ENCODE measurements around the gene FRMD6. TPM values are rescaled to one million over a fixed set of nuclear protein-coding genes. Genes with fewer than 3 reads are reported as not detected.
"Not testable (repeated sequence)": the region's sequence is repeated elsewhere in the genome, so short reads cannot be mapped to it uniquely, and the experiment has no call there.

FRMD6 gene
- polyA plus RNA-seq, 4 donors: 0.45 to 6.2 (median 3.2) TPM

DNA sequence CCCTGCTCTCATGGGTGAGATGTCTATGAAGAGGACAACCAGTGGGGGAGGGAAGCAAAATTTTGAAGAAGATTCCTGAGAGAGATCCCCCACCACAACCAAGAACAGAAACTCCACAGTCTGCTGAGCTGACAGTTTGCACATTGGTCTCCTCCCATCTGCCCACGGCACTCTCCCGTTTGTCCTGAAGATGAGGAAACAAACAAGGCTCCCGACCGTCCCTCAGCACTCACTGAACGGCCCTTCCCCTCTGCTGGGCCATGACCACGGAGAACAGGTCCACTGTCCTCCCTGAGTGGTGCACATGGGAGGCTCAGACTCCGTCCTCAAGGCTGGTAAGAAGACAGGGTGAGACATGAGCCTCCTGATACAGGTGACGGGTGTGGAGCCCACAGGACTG lies 114.9 kb downstream of the FRMD6 start:
- not testable (repeated sequence) for FAIRE-seq; H3K36me3 ChIP-seq (ENCODE audit: control insufficient read depth in 3 of 3, insufficient read depth in 2 of 3, low read depth in 1 of 3, low read length in 3 of 3); H3K27me3 ChIP-seq (ENCODE audit: control insufficient read depth in 3 of 3, insufficient read depth in 3 of 3, low read length in 3 of 3); H3K9me3 ChIP-seq (ENCODE audit: control insufficient read depth in 2 of 2, insufficient read depth in 1 of 2, low read depth in 1 of 2, low read length in 1 of 2); H3K4me1 ChIP-seq (ENCODE audit: control insufficient read depth in 3 of 3, insufficient read depth in 2 of 3, low read depth in 1 of 3, low read length in 2 of 3); H3K27ac ChIP-seq (ENCODE audit: low read depth in 1 of 3, low read length in 2 of 3); DNase-seq; H3K4me3 ChIP-seq (ENCODE audit: low read depth in 1 of 3, low read length in 3 of 3)
- 32 to 52% (median 44%) methylated on average over 8 of the region's 8 CpGs for WGBS, 3 donors

DNA sequence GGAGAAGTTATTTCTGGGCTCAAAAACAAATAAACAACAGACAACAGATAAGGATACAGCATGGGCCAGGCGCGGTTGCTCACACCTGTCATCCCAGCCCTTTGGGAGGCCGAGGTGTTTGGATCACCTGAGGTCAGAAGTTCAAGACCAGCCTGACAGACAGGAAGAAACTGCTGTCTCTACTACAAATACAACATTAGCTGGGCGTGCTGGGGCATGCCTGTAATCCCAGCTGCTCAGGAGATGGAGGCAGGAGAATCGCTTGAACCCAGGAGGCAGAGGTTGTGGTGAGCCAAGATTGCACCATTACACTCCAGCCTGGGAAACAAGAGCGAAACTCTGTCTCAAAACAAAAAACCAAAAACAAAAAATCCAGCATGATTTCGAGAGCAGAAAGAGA lies 117.6 kb downstream of the FRMD6 start:
- not testable (repeated sequence) for FAIRE-seq; H3K27ac ChIP-seq (ENCODE audit: low read depth in 1 of 3, low read length in 2 of 3); DNase-seq; H3K4me1 ChIP-seq (ENCODE audit: control insufficient read depth in 3 of 3, insufficient read depth in 2 of 3, low read depth in 1 of 3, low read length in 2 of 3); H3K4me3 ChIP-seq (ENCODE audit: low read depth in 1 of 3, low read length in 3 of 3); H3K27me3 ChIP-seq (ENCODE audit: control insufficient read depth in 3 of 3, insufficient read depth in 3 of 3, low read length in 3 of 3); H3K9me3 ChIP-seq (ENCODE audit: control insufficient read depth in 2 of 2, insufficient read depth in 1 of 2, low read depth in 1 of 2, low read length in 1 of 2); H3K36me3 ChIP-seq (ENCODE audit: control insufficient read depth in 3 of 3, insufficient read depth in 2 of 3, low read depth in 1 of 3, low read length in 3 of 3)
- WGBS, 3 donors: 61 to 78% (median 65%) methylated on average over 7 of the region's 7 CpGs

DNA sequence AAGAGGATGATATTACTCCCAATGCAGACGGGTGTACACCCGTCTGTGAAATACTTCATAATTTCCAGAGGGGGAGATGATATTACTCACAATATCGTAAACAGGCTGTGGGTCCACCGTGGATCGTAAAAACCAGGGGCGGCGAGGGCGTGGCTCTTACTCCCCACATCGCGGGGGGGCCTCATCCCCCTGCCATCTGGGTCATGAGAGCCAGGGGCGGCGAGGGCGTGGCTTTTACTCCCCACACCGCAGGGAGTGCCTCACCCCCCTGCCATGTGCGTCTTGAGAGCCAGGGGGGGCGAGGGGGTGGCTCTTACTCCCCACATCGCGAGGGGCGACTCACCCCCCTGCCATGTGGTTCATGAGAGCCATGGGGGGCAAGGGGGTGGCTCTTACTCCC lies 122.5 kb downstream of the FRMD6 start:
- no peak overlapping the region for H3K4me3 ChIP-seq (ENCODE audit: low read depth in 1 of 3, low read length in 3 of 3)
- WGBS, 3 donors: 25 to 76% (median 65%) methylated on average over 18 to 19 of the region's 19 CpGs
- DNase-seq: no peak
- no peaks in the 10 kb centered on the region for H3K9me3 ChIP-seq (ENCODE audit: control insufficient read depth in 2 of 2, insufficient read depth in 1 of 2, low read depth in 1 of 2, low read length in 1 of 2)
- no peaks in the 10 kb centered on the region for H3K36me3 ChIP-seq (ENCODE audit: control insufficient read depth in 3 of 3, insufficient read depth in 2 of 3, low read depth in 1 of 3, low read length in 3 of 3)
- FAIRE-seq: no peak
- peaks cover 0 to 2% (median 0%) of the 10 kb centered on the region in 3 donors for H3K27me3 ChIP-seq (ENCODE audit: control insufficient read depth in 3 of 3, insufficient read depth in 3 of 3, low read length in 3 of 3)
- no peaks in the 10 kb centered on the region for H3K4me1 ChIP-seq (ENCODE audit: control insufficient read depth in 3 of 3, insufficient read depth in 2 of 3, low read depth in 1 of 3, low read length in 2 of 3)
- H3K27ac ChIP-seq (ENCODE audit: low read depth in 1 of 3, low read length in 2 of 3): no peak overlapping the region

DNA sequence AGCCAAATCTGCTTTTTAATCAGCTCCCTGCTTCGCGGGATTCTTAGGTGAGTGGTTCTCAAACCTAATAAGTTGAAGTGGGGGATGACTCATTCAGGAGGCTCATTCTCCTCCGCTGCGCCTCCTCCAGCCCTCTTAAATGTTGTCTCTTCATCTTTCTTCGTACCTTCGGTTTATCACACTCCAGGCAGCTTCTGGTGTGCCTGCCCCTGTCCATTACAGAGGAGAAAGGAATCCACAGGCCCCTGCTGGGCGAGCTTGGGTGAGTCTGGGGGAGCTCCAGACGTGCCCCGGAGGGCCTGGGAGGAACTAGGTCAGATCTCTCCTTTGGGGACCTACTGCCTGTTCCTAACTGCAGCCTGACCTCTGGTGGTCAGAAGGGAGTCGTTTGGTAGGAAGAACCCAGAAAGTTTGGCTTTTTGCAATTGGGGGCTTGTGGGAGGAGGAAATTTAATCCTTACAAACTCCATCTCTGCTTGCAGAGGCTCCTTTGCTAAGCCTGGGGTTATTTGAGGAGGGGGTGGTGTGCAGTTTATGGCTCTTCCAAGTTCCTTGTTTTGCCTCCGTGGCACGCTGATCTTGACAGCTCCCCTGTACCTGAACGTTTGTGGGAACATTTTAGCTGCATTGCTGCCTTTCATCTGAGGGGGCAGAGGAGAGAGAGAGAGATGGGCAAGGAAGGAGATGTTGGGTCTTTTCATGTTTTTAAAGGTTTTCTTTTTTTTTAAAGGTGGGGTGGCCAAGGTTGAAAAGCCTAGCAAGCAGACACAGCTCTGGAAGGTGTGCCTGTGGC lies 124.6 kb downstream of the FRMD6 start:
- DNase-seq: peak in 1 of 2 donors; percentile 52
- 39 to 48% (median 43%) methylated on average over 13 of the region's 13 CpGs for WGBS, 3 donors
- FAIRE-seq: no peak

DNA sequence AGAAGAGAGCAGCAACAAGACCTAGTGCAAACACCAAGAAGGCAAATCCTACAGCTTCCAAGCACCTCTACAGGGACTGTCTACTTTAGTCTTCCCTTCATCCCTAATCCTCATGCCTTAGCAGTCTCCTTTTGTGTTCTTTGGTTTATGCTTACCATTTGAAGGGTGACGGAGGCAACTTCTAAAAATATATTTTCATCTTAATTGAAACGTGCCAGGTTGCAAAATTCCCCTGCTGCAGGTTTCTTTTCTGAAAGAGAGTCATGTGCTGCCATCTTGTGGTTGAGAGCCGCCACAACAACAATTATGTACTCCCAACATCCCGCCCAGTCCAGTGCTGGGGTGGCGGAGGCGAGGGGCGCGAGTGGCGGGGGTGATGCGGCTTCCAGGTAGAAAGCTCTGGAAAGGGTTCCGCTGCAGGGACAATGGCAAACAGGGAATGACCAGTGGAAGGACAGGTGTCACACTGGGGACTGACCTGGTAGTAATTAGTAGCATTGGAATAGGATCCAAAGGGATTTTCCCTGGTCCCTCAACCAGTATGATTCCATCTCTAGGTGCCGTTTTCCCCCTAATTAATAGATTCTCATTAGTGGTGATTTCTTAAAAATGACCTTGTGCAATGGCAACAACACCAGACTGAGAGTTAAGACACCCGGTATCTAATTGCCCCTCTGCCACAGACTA lies 128.4 kb downstream of the FRMD6 start:
- Histone ChIP-seq H3K4me1 (ENCODE audit: control insufficient read depth in 3 of 3, insufficient read depth in 2 of 3, low read depth in 1 of 3, low read length in 2 of 3) (no peaks in the 10 kb centered on the region), H3K36me3 (ENCODE audit: control insufficient read depth in 3 of 3, insufficient read depth in 2 of 3, low read depth in 1 of 3, low read length in 3 of 3) (no peaks in the 10 kb centered on the region), H3K9me3 (ENCODE audit: control insufficient read depth in 2 of 2, insufficient read depth in 1 of 2, low read depth in 1 of 2, low read length in 1 of 2) (no peaks in the 10 kb centered on the region), H3K27ac (ENCODE audit: low read depth in 1 of 3, low read length in 2 of 3) (no peak overlapping the region), H3K4me3 (ENCODE audit: low read depth in 1 of 3, low read length in 3 of 3) (no peak overlapping the region), H3K27me3 (ENCODE audit: control insufficient read depth in 3 of 3, insufficient read depth in 3 of 3, low read length in 3 of 3) (peaks cover 0 to 2% (median 0%) of the 10 kb centered on the region in 3 donors)
- DNase-seq: peak; percentile 68 to 74
- no peak for FAIRE-seq
- 5 to 8% (median 5%) methylated on average over 13 of the region's 13 CpGs for WGBS, 3 donors

More for the DNA sequence above, 124.6 kb downstream of the FRMD6 start:
- Histone ChIP-seq H3K9me3 (ENCODE audit: control insufficient read depth in 2 of 2, insufficient read depth in 1 of 2, low read depth in 1 of 2, low read length in 1 of 2) (no peaks in the 10 kb centered on the region), H3K36me3 (ENCODE audit: control insufficient read depth in 3 of 3, insufficient read depth in 2 of 3, low read depth in 1 of 3, low read length in 3 of 3) (no peaks in the 10 kb centered on the region), H3K27ac (ENCODE audit: low read depth in 1 of 3, low read length in 2 of 3) (no peak overlapping the region), H3K4me1 (ENCODE audit: control insufficient read depth in 3 of 3, insufficient read depth in 2 of 3, low read depth in 1 of 3, low read length in 2 of 3) (no peaks in the 10 kb centered on the region), H3K27me3 (ENCODE audit: control insufficient read depth in 3 of 3, insufficient read depth in 3 of 3, low read length in 3 of 3) (peaks cover 0 to 2% (median 0%) of the 10 kb centered on the region in 3 donors), H3K4me3 (ENCODE audit: low read depth in 1 of 3, low read length in 3 of 3) (no peak overlapping the region)

Other genes with a start within 250 kb of the FRMD6 start
- gene GNG2, start 208.7 kb downstream of the FRMD6 start, polyA plus RNA-seq: 10 to 100 TPM in 3 of 4 donors, 1 to 10 TPM in 1; 2.9 to 18.3 (median 12.4) TPM